ENCODE results near the gene SERPINA1.

Gene SERPINA1

GRCh38 chr14:94345344-94346064 lies 42.9 kb downstream of the SERPINA1 start:
- Mint-ChIP-seq H3K4me3 (no peak overlapping the region), H3K36me3 (ENCODE audit: low read depth) (no peaks in the 10 kb centered on the region), H3K9me3 (peaks cover 9% of the 10 kb centered on the region), H3K27ac (no peak overlapping the region), H3K4me1 (ENCODE audit: low read depth) (peaks cover 12% of the 10 kb centered on the region), H3K27me3 (ENCODE audit: low read depth) (no peaks in the 10 kb centered on the region)
- DNase-seq (ENCODE audit: low spot score) = no peak

GRCh38 chr14:94344389-94344788 lies 44.0 kb downstream of the SERPINA1 start:
- Mint-ChIP-seq H3K4me3 (no peak overlapping the region), H3K36me3 (ENCODE audit: low read depth) (no peaks in the 10 kb centered on the region), H3K27me3 (ENCODE audit: low read depth) (no peaks in the 10 kb centered on the region), H3K27ac (no peak overlapping the region), H3K4me1 (ENCODE audit: low read depth) (peaks cover 12% of the 10 kb centered on the region), H3K9me3 (peaks cover 9% of the 10 kb centered on the region)
- DNase-seq (ENCODE audit: low spot score) = no peak

- no peaks in the 10 kb centered on the region for H3K36me3 Mint-ChIP-seq (ENCODE audit: low read depth)
- H3K4me1 Mint-ChIP-seq (ENCODE audit: low read depth) = peaks cover 12% of the 10 kb centered on the region
- no peak overlapping the region for H3K27ac Mint-ChIP-seq
- DNase-seq (ENCODE audit: low spot score) = no peak
- H3K9me3 Mint-ChIP-seq = peaks cover 13% of the 10 kb centered on the region
- H3K27me3 Mint-ChIP-seq (ENCODE audit: low read depth) = no peaks in the 10 kb centered on the region
- H3K4me3 Mint-ChIP-seq = no peak overlapping the region
Observed at GRCh38 chr14:94343238-94344005, 45.0 kb downstream of the SERPINA1 start.

- peaks cover 13% of the 10 kb centered on the region for H3K9me3 Mint-ChIP-seq
- H3K27me3 Mint-ChIP-seq (ENCODE audit: low read depth) = no peaks in the 10 kb centered on the region
- H3K4me1 Mint-ChIP-seq (ENCODE audit: low read depth) = peaks cover 12% of the 10 kb centered on the region
- no peak for DNase-seq (ENCODE audit: low spot score)
- H3K36me3 Mint-ChIP-seq (ENCODE audit: low read depth) = no peaks in the 10 kb centered on the region
- no peak overlapping the region for H3K27ac Mint-ChIP-seq
- H3K4me3 Mint-ChIP-seq = no peak overlapping the region
Observed at GRCh38 chr14:94342334-94342934, 46.0 kb downstream of the SERPINA1 start.

GRCh38 chr14:94341656-94342333 lies 46.6 kb downstream of the SERPINA1 start:
- no peak for DNase-seq (ENCODE audit: low spot score)
- no peaks in the 10 kb centered on the region for H3K36me3 Mint-ChIP-seq (ENCODE audit: low read depth)
- no peak overlapping the region for H3K27ac Mint-ChIP-seq
- H3K4me3 Mint-ChIP-seq = peak overlapping the region; percentile 19
- H3K4me1 Mint-ChIP-seq (ENCODE audit: low read depth) = peaks cover 12% of the 10 kb centered on the region
- peaks cover 13% of the 10 kb centered on the region for H3K9me3 Mint-ChIP-seq
- H3K27me3 Mint-ChIP-seq (ENCODE audit: low read depth) = no peaks in the 10 kb centered on the region

GRCh38 chr14:94340533-94340932 lies 47.9 kb downstream of the SERPINA1 start:
- Mint-ChIP-seq H3K9me3 (peaks cover 13% of the 10 kb centered on the region), H3K4me1 (ENCODE audit: low read depth) (peaks cover 7% of the 10 kb centered on the region), H3K27me3 (ENCODE audit: low read depth) (no peaks in the 10 kb centered on the region), H3K27ac (no peak overlapping the region), H3K4me3 (no peak overlapping the region), H3K36me3 (ENCODE audit: low read depth) (no peaks in the 10 kb centered on the region)
- no peak for DNase-seq (ENCODE audit: low spot score)

- Mint-ChIP-seq H3K27ac (no peak overlapping the region), H3K27me3 (ENCODE audit: low read depth) (peaks cover 7% of the 10 kb centered on the region), H3K9me3 (peaks cover 7% of the 10 kb centered on the region), H3K4me3 (no peak overlapping the region), H3K36me3 (ENCODE audit: low read depth) (no peaks in the 10 kb centered on the region), H3K4me1 (ENCODE audit: low read depth) (peaks cover 7% of the 10 kb centered on the region)
- DNase-seq (ENCODE audit: low spot score) = no peak
Observed at GRCh38 chr14:94338023-94338422, 50.4 kb downstream of the SERPINA1 start.

- Mint-ChIP-seq H3K9me3 (peaks cover 7% of the 10 kb centered on the region), H3K36me3 (ENCODE audit: low read depth) (no peaks in the 10 kb centered on the region), H3K27me3 (ENCODE audit: low read depth) (peaks cover 7% of the 10 kb centered on the region), H3K4me3 (no peak overlapping the region), H3K27ac (no peak overlapping the region), H3K4me1 (ENCODE audit: low read depth) (peaks cover 7% of the 10 kb centered on the region)
- peak; percentile 14 for DNase-seq (ENCODE audit: low spot score)
Observed at GRCh38 chr14:94337274-94337673, 51.1 kb downstream of the SERPINA1 start.

GRCh38 chr14:94334872-94335271 lies 53.5 kb downstream of the SERPINA1 start:
- H3K36me3 Mint-ChIP-seq (ENCODE audit: low read depth) = no peaks in the 10 kb centered on the region

GRCh38 chr14:94332587-94332986 lies 55.8 kb downstream of the SERPINA1 start:
- Mint-ChIP-seq H3K27me3 (ENCODE audit: low read depth) (peaks cover 12% of the 10 kb centered on the region), H3K4me3 (no peak overlapping the region), H3K27ac (no peak overlapping the region), H3K36me3 (ENCODE audit: low read depth) (no peaks in the 10 kb centered on the region), H3K4me1 (ENCODE audit: low read depth) (no peaks in the 10 kb centered on the region), H3K9me3 (no peaks in the 10 kb centered on the region)
- no peak for DNase-seq (ENCODE audit: low spot score)

More at GRCh38 chr14:94334872-94335271, 53.5 kb downstream of the SERPINA1 start:
- no peak for DNase-seq (ENCODE audit: low spot score)
- Mint-ChIP-seq H3K4me3 (no peak overlapping the region), H3K9me3 (peaks cover 4% of the 10 kb centered on the region), H3K4me1 (ENCODE audit: low read depth) (no peaks in the 10 kb centered on the region), H3K27ac (no peak overlapping the region), H3K27me3 (ENCODE audit: low read depth) (peaks cover 7% of the 10 kb centered on the region)

GRCh38 chr14:94332063-94332583 lies 56.3 kb downstream of the SERPINA1 start:
- no peak overlapping the region for H3K27ac Mint-ChIP-seq
- DNase-seq (ENCODE audit: low spot score) = no peak
- no peaks in the 10 kb centered on the region for H3K4me1 Mint-ChIP-seq (ENCODE audit: low read depth)
- H3K4me3 Mint-ChIP-seq = no peak overlapping the region
- no peaks in the 10 kb centered on the region for H3K36me3 Mint-ChIP-seq (ENCODE audit: low read depth)
- no peaks in the 10 kb centered on the region for H3K9me3 Mint-ChIP-seq
- H3K27me3 Mint-ChIP-seq (ENCODE audit: low read depth) = peaks cover 12% of the 10 kb centered on the region

- Mint-ChIP-seq H3K27me3 (ENCODE audit: low read depth) (peaks cover 12% of the 10 kb centered on the region), H3K27ac (no peak overlapping the region), H3K36me3 (ENCODE audit: low read depth) (no peaks in the 10 kb centered on the region)
Observed at GRCh38 chr14:94331462-94331861, 56.9 kb downstream of the SERPINA1 start.

GRCh38 chr14:94330857-94331256 lies 57.5 kb downstream of the SERPINA1 start:
- no peak overlapping the region for H3K4me3 Mint-ChIP-seq
- DNase-seq (ENCODE audit: low spot score) = no peak
- H3K27ac Mint-ChIP-seq = no peak overlapping the region
- H3K4me1 Mint-ChIP-seq (ENCODE audit: low read depth) = no peaks in the 10 kb centered on the region
- H3K27me3 Mint-ChIP-seq (ENCODE audit: low read depth) = peaks cover 12% of the 10 kb centered on the region
- H3K9me3 Mint-ChIP-seq = no peaks in the 10 kb centered on the region
- H3K36me3 Mint-ChIP-seq (ENCODE audit: low read depth) = no peaks in the 10 kb centered on the region

More at GRCh38 chr14:94331462-94331861, 56.9 kb downstream of the SERPINA1 start:
- no peaks in the 10 kb centered on the region for H3K9me3 Mint-ChIP-seq
- no peak for DNase-seq (ENCODE audit: low spot score)
- no peak overlapping the region for H3K4me3 Mint-ChIP-seq
- H3K4me1 Mint-ChIP-seq (ENCODE audit: low read depth) = no peaks in the 10 kb centered on the region

All from T-helper 2 cell treated with Interferon-gamma antibody and Interleukin-4, amounts not matched to agents 5 μg/mL and 100 μg/mL, for 36 hours (primary cell).